H1 (cell line): Measurements from ENCODE around the gene UPK1B.

ENCODE experiments used
- CTCF ChIP-seq, 3 experiments: IDR thresholded peaks; 1 replicate in 2 of 3; 2 replicates in 1 of 3; pipeline versions ENCODE4 v1.5.1 to v1.6.1; 2011; ENCODE audit warnings: low read length in 3 of 3, mild to moderate bottlenecking in 3 of 3, inconsistent platforms in 2 of 3, low read depth in 1 of 3, moderate library complexity in 1 of 3; ENCODE audit not compliant: insufficient read depth in 1 of 3; ENCODE audit errors: control extremely low read depth in 1 of 3
- EP300 ChIP-seq, 2 experiments: IDR thresholded peaks; 1 replicate in 1 of 2; 2 replicates in 1 of 2; pipeline ENCODE4 v1.6.1; 2011 to 2012; ENCODE audit warnings: low read depth in 2 of 2, low read length in 2 of 2, mild to moderate bottlenecking in 2 of 2, borderline replicate concordance in 1 of 2, inconsistent platforms in 1 of 2, moderate library complexity in 1 of 2
- SP1 ChIP-seq: IDR thresholded peaks from 2 replicates; pipeline ENCODE4 v1.6.1; 2011; ENCODE audit warnings: low read depth, low read length

- TF ChIP-seq EP300 (IDR thresholded peaks at IDR 0.05; ENCODE audit: borderline replicate concordance in 1 of 2, low read depth in 2 of 2, low read length in 2 of 2) = no peak
- no peak for TF ChIP-seq SP1
- TF ChIP-seq CTCF (IDR thresholded peaks at IDR 0.05; ENCODE audit: control extremely low read depth in 1 of 3, insufficient read depth in 1 of 3, low read depth in 1 of 3, low read length in 3 of 3) = no peak
Measured at GRCh38 chr3:119184796-119185570, 11.6 kb downstream of the UPK1B start.
